ENCODE measurements around the gene PFN4. TPM values are rescaled to one million over a fixed set of nuclear protein-coding genes. Genes with fewer than 3 reads are reported as not detected.
A peak's percentile ranks its signal among the peaks of the same experiment; 100 is the strongest.

PFN4 gene
- total RNA-seq, 1 donor from 2014 or later: 1.3 TPM

GRCh38 chr2:24083567-24084385 is 39.4 kb downstream of the PFN4 start:
- TF ChIP-seq CTCF (conservative IDR thresholded peaks at IDR 0.05): no peak
- no peak for DNase-seq (ENCODE audit: extremely low spot score, unreplicated experiment)
- H3K4me3 Mint-ChIP-seq: peak overlapping the region; percentile 96
- H3K36me3 Mint-ChIP-seq: peaks cover 22% of the 10 kb centered on the region
- H3K27me3 Mint-ChIP-seq: no peaks in the 10 kb centered on the region
- no peaks in the 10 kb centered on the region for H3K9me3 Mint-ChIP-seq
- peak overlapping the region; percentile 98 for H3K27ac Mint-ChIP-seq
- peaks cover 16% of the 10 kb centered on the region for H3K4me1 Mint-ChIP-seq (ENCODE audit: unreplicated experiment)

GRCh38 chr2:24082787-24083566 is 40.2 kb downstream of the PFN4 start:
- DNase-seq (ENCODE audit: extremely low spot score, unreplicated experiment): no peak
- H3K9me3 Mint-ChIP-seq: no peaks in the 10 kb centered on the region
- peaks cover 22% of the 10 kb centered on the region for H3K36me3 Mint-ChIP-seq
- TF ChIP-seq CTCF (conservative IDR thresholded peaks at IDR 0.05): no peak
- peak overlapping the region; percentile 98 for H3K27ac Mint-ChIP-seq
- H3K4me1 Mint-ChIP-seq (ENCODE audit: unreplicated experiment): peaks cover 17% of the 10 kb centered on the region
- H3K27me3 Mint-ChIP-seq: no peaks in the 10 kb centered on the region
- peak overlapping the region; percentile 96 for H3K4me3 Mint-ChIP-seq

GRCh38 chr2:24080701-24081100 is 42.4 kb downstream of the PFN4 start:
- no peaks in the 10 kb centered on the region for H3K27me3 Mint-ChIP-seq
- TF ChIP-seq CTCF (conservative IDR thresholded peaks at IDR 0.05): no peak
- H3K27ac Mint-ChIP-seq: no peak overlapping the region
- H3K36me3 Mint-ChIP-seq: peaks cover 22% of the 10 kb centered on the region
- no peak for DNase-seq (ENCODE audit: extremely low spot score, unreplicated experiment)
- H3K4me1 Mint-ChIP-seq (ENCODE audit: unreplicated experiment): peaks cover 28% of the 10 kb centered on the region
- H3K4me3 Mint-ChIP-seq: peak overlapping the region; percentile 44
- no peaks in the 10 kb centered on the region for H3K9me3 Mint-ChIP-seq

- H3K27ac Mint-ChIP-seq: peak overlapping the region; percentile 95
- H3K4me1 Mint-ChIP-seq (ENCODE audit: unreplicated experiment): peaks cover 31% of the 10 kb centered on the region
- no peak for DNase-seq (ENCODE audit: extremely low spot score, unreplicated experiment)
- no peak for TF ChIP-seq CTCF (conservative IDR thresholded peaks at IDR 0.05)
- peaks cover 29% of the 10 kb centered on the region for H3K36me3 Mint-ChIP-seq
- H3K9me3 Mint-ChIP-seq: no peaks in the 10 kb centered on the region
- H3K4me3 Mint-ChIP-seq: peak overlapping the region; percentile 97
- H3K27me3 Mint-ChIP-seq: no peaks in the 10 kb centered on the region
These were observed 45.3 kb downstream of the PFN4 start for GRCh38 chr2:24077879-24078278.

GRCh38 chr2:24077535-24077877 is 45.6 kb downstream of the PFN4 start:
- Mint-ChIP-seq H3K36me3 (peaks cover 31% of the 10 kb centered on the region), H3K27me3 (no peaks in the 10 kb centered on the region), H3K4me3 (peak overlapping the region; percentile 97), H3K9me3 (no peaks in the 10 kb centered on the region), H3K4me1 (ENCODE audit: unreplicated experiment) (peaks cover 33% of the 10 kb centered on the region), H3K27ac (peak overlapping the region; percentile 95)
- DNase-seq (ENCODE audit: extremely low spot score, unreplicated experiment): no peak
- no peak for TF ChIP-seq CTCF (conservative IDR thresholded peaks at IDR 0.05)

Measured in type B pancreatic cell (in vitro differentiated cells).